Keratinocyte (primary cell): ENCODE measurements around the gene ECHS1. TPM values are rescaled to one million over a fixed set of nuclear protein-coding genes. Genes with fewer than 3 reads are reported as not detected.

ENCODE experiments used
- DNase-seq: peaks from one replicate; pipeline ENCODE4 v3.0.0-alpha.2; 2011; ENCODE audit warnings: low read depth, missing footprints, low spot score
- FAIRE-seq: peaks from 2 replicates; lab custom pipeline; 2011; peaks lifted over from hg19 to GRCh38; lab: Jason Lieb, UNC
- H2AFZ ChIP-seq: 2 replicates; pipeline ENCODE4 v1.6.0; 2012; ENCODE audit warnings: low read length, control low read depth, inconsistent platforms; ENCODE audit not compliant: control insufficient read depth
- H3K27ac ChIP-seq: 2 replicates; pipeline ENCODE4 v1.5.1; 2011; ENCODE audit warnings: low read length; ENCODE audit not compliant: control insufficient read depth, insufficient read depth
- H3K27me3 ChIP-seq: 3 replicates; pipeline ENCODE4 v1.6.0; 2011; ENCODE audit warnings: low read length; ENCODE audit not compliant: control insufficient read depth, insufficient read depth; ENCODE audit errors: extremely low read depth
- H3K36me3 ChIP-seq, 2 experiments: 2 replicates in 1 of 2; 3 replicates in 1 of 2; pipeline ENCODE4 v1.5.1; 2011; ENCODE audit warnings: low read length in 2 of 2, mild to moderate bottlenecking in 1 of 2; ENCODE audit not compliant: control insufficient read depth in 2 of 2, insufficient read depth in 2 of 2; ENCODE audit errors: extremely low read depth in 1 of 2
- H3K4me1 ChIP-seq: 3 replicates; pipeline ENCODE4 v1.5.1; 2011; ENCODE audit warnings: low read length; ENCODE audit not compliant: control insufficient read depth, insufficient read depth; ENCODE audit errors: extremely low read depth
- H3K4me2 ChIP-seq: 3 replicates; pipeline ENCODE4 v1.6.0; 2011; ENCODE audit warnings: low read depth, low read length; ENCODE audit not compliant: control insufficient read depth, insufficient read depth; ENCODE audit errors: extremely low read depth
- H3K4me3 ChIP-seq, 3 experiments: fragments of 200-600 bp in 1 of 3; sonication (generic) in 1 of 3; 2 replicates in 2 of 3; 3 replicates in 1 of 3; pipeline ENCODE4 v1.5.1; 2011 to 2016; ENCODE audit warnings: low read length in 3 of 3, mild to moderate bottlenecking in 3 of 3, control low read depth in 2 of 3, inconsistent platforms in 1 of 3, low read depth in 1 of 3, mixed read lengths in 1 of 3, mixed run types in 1 of 3, moderate library complexity in 1 of 3; ENCODE audit not compliant: control insufficient read depth in 2 of 3, insufficient read depth in 2 of 3; ENCODE audit errors: extremely low read depth in 1 of 3
- H3K79me2 ChIP-seq: 2 replicates; pipeline ENCODE4 v1.6.0; 2012; ENCODE audit warnings: low read length; ENCODE audit not compliant: control insufficient read depth, insufficient read depth
- H3K9ac ChIP-seq: 3 replicates; pipeline ENCODE4 v1.6.0; 2011; ENCODE audit warnings: low read length; ENCODE audit not compliant: control insufficient read depth, insufficient read depth; ENCODE audit errors: extremely low read depth
- H3K9me1 ChIP-seq: 3 replicates; pipeline ENCODE4 v1.6.0; 2011; ENCODE audit warnings: low read length; ENCODE audit not compliant: control insufficient read depth, insufficient read depth; ENCODE audit errors: extremely low read depth
- H3K9me3 ChIP-seq: 2 replicates; pipeline ENCODE4 v1.5.1; 2012; ENCODE audit warnings: low read depth, low read length; ENCODE audit not compliant: control insufficient read depth
- H4K20me1 ChIP-seq: 3 replicates; pipeline ENCODE4 v1.6.0; 2011; ENCODE audit warnings: low read length; ENCODE audit not compliant: control insufficient read depth, insufficient read depth; ENCODE audit errors: extremely low read depth
- CTCF ChIP-seq, 3 experiments: IDR thresholded peaks in 1 of 3; conservative IDR thresholded peaks in 1 of 3; optimal IDR thresholded peaks in 1 of 3; 2 replicates in 2 of 3; 3 replicates in 1 of 3; pipeline versions ENCODE3 to v1.5.1; 2011; ENCODE audit warnings: low read length in 3 of 3, mild to moderate bottlenecking in 3 of 3, moderate library complexity in 2 of 3, control low read depth in 1 of 3, inconsistent platforms in 1 of 3; ENCODE audit not compliant: insufficient read depth in 2 of 3; ENCODE audit errors: extremely low read depth in 1 of 3
- EZH2 ChIP-seq: IDR thresholded peaks from one replicate; pipeline ENCODE4 v1.6.1; 2012; ENCODE audit warnings: inconsistent platforms, mild to moderate bottlenecking, low read length, moderate library complexity
- dilution Hi-C: fragments of 300-500 bp; cut with MboI; formaldehyde crosslinking; loops from one replicate; pipeline ENCODE4 v1.7.0; 2020; ENCODE audit warnings: low sequenced_read_pairs; ENCODE audit not compliant: extremely low pct_ligation_motif_present
- polyA plus RNA-seq, 5 experiments: library from polyadenylated mRNA; depleted of rRNA in 3 of 5; stranded (reverse) in 3 of 5; stranded (forward) in 1 of 5; unstranded in 1 of 5; fragments of >200 nt; gene quantifications; 1 replicate in 1 of 5; 2 replicates in 3 of 5; 3 replicates in 1 of 5; pipeline versions ENCODE4 v1.2.1 to v1.2.3, GENCODE V29; 2011 to 2012; ENCODE audit warnings: missing spikeins in 2 of 5, low read depth in 1 of 5, low replicate concordance in 1 of 5

Gene ECHS1
- polyA plus RNA-seq, 1 donor (not counting 4 experiments of a cell fraction or from before 2014, with no cell fraction given): 27.1 TPM

GRCh38 chr10:133412381-133412711 lies 39.2 kb upstream of the ECHS1 start:
- no peaks in the 10 kb centered on the region for H3K4me1 ChIP-seq
- H3K9me1 ChIP-seq: no peaks in the 10 kb centered on the region
- H3K27me3 ChIP-seq: no peaks in the 10 kb centered on the region
- H3K79me2 ChIP-seq: peaks cover 30% of the 10 kb centered on the region
- H4K20me1 ChIP-seq: no peaks in the 10 kb centered on the region
- H3K27ac ChIP-seq: no peak overlapping the region
- H3K4me2 ChIP-seq: no peak overlapping the region
- H3K36me3 ChIP-seq: peaks cover 1 to 9% of the 10 kb centered on the region in 2 experiments
- FAIRE-seq (no peak), DNase-seq (no peak)
- no peak overlapping the region for H2AFZ ChIP-seq
- no peaks in the 10 kb centered on the region for H3K9me3 ChIP-seq
- no peak overlapping the region for H3K9ac ChIP-seq
- TF ChIP-seq EZH2 (no peak), CTCF (optimal IDR thresholded peaks at IDR 0.05 in 1 of 3, IDR thresholded peaks at IDR 0.05 in 1 of 3, conservative IDR thresholded peaks at IDR 0.05 in 1 of 3; ENCODE audit: extremely low read depth in 1 of 3, insufficient read depth in 2 of 3, low read length in 3 of 3) (no peak)
- dilution Hi-C loops: no loop called here
- no peak overlapping the region for H3K4me3 ChIP-seq

GRCh38 chr10:133411523-133412380 lies 38.6 kb upstream of the ECHS1 start:
- Histone ChIP-seq H3K9ac (no peak overlapping the region), H3K36me3 (peaks cover 1 to 9% of the 10 kb centered on the region in 2 experiments), H4K20me1 (no peaks in the 10 kb centered on the region), H3K9me1 (no peaks in the 10 kb centered on the region), H3K4me3 (no peak overlapping the region), H3K4me1 (no peaks in the 10 kb centered on the region), H3K79me2 (peaks cover 33% of the 10 kb centered on the region), H3K27ac (no peak overlapping the region), H3K27me3 (no peaks in the 10 kb centered on the region), H3K9me3 (no peaks in the 10 kb centered on the region), H3K4me2 (no peak overlapping the region), H2AFZ (no peak overlapping the region)
- TF ChIP-seq CTCF (optimal IDR thresholded peaks at IDR 0.05 in 1 of 3, IDR thresholded peaks at IDR 0.05 in 1 of 3, conservative IDR thresholded peaks at IDR 0.05 in 1 of 3; ENCODE audit: extremely low read depth in 1 of 3, insufficient read depth in 2 of 3, low read length in 3 of 3) (no peak), EZH2 (no peak)
- dilution Hi-C loops: no loop called here
- FAIRE-seq (no peak), DNase-seq (no peak)
